T47D (cell line): ENCODE data around the gene ARL8A.
"Not testable (repeated sequence)": the region's sequence is repeated elsewhere in the genome, so short reads cannot be mapped to it uniquely, and the experiment has no call there.

Experiments
- DNase-seq, 2 experiments: peaks; one replicate each; pipeline versions ENCODE4 v3.0.0 to v3.0.0-alpha.2; 2011 to 2012; ENCODE audit warnings: low read depth in 1 of 2, low spot score in 1 of 2
- JUND ChIP-seq: IDR thresholded peaks from 2 replicates; pipeline ENCODE4 v1.6.1; 2012; ENCODE audit warnings: low read depth
- in situ Hi-C: cut with HindIII; loops from 2 replicates; pipeline ENCODE4 v1.10.0; 2016; ENCODE audit warnings: low sequenced_read_pairs, low pct_unique_long_range_greater_than_20kb

Gene ARL8A

GRCh38 chr1:202148391-202148790 lies 3.9 kb upstream of the ARL8A start:
- DNase-seq: no peak
- in situ Hi-C loops: no loop called here
- TF ChIP-seq JUND: no peak

GRCh38 chr1:202146993-202147392 lies 2.5 kb upstream of the ARL8A start:
- no peak for TF ChIP-seq JUND

DNA sequence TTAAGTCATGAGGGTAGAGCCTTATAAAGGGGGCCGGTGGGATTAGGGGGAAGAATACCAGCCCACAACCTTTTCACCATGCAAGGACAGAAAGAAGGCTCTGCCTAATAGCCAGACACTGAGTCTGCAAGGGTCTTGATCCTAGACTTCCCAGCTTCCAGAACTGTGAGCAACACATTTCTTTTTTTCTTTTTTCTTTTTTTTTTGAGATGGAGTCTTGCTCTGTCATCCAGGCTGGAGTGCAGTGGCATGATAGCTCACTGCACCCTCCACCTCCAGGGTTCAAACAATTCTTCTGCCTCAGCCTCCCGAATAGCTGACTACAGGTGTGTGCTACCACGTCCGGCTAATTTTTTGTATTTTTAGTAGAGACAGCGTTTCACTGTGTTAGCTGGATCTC lies 1.7 kb upstream of the ARL8A start:
- in situ Hi-C loops: no loop called here
- TF ChIP-seq JUND: no peak
- DNase-seq: no peak

More at GRCh38 chr1:202146993-202147392, 2.5 kb upstream of the ARL8A start:
- no peak for DNase-seq
- in situ Hi-C loops: no loop called here

DNA sequence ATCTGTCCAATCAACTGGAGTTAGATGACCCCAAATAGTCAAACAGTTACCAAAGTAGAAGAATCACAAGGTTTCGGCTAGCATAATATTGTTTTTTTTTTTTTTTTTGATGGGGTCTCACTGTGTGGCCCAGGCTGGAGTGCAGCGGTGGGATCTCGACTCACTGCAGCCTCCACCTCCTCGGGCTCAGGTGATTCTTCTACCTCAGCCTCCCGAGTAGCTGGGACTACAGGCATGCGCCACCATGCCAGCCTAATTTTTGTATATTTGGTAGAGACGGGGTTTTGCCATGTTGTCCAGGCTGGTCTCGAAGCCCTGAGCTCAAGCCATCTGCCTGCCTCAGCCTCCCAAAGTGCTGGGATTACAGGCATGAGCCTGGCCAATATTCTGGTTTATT lies 1.2 kb upstream of the ARL8A start:
- in situ Hi-C loops, DNase-seq: not testable (repeated sequence)

DNA sequence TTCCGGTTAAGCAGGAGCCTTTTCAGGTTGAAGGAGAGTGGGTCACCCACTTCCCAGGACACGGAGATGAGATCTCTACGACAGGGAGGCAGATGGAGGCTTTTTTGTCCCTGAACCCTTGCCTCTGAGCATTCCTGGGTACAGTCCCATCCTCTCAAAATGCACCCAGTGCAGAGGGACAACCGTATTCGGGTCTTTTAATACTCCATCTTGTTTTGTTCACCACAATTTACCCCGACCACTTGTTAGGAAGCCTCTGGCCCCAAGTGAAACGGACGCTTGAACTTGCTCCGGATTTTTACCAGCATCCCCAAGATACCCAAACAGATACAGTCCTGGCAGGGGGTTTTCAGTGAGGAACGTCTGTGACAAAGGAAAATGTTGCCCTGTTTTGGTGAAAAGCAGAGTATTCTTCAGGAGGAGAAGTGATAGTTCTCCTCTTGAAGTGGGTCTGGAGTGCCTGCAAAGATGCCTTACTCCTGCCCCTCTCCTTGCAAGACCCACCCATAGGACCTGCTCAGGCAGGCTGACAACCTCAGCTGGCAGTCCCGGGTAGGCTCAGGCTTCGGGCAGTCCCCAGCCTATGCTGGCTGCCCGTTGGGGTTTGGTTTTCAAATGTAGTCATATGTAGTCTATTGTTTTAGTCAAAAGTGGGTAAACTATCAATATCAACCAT lies 669 bp upstream of the ARL8A start:
- DNase-seq: peak in 1 of 2 experiments; percentile 57
- TF ChIP-seq JUND: no peak
- in situ Hi-C loops: no loop called here

GRCh38 chr1:202143768-202144401 lies 652 bp downstream of the ARL8A start:
- DNase-seq: no peak
- no peak for TF ChIP-seq JUND
- in situ Hi-C loops: no loop called here

DNA sequence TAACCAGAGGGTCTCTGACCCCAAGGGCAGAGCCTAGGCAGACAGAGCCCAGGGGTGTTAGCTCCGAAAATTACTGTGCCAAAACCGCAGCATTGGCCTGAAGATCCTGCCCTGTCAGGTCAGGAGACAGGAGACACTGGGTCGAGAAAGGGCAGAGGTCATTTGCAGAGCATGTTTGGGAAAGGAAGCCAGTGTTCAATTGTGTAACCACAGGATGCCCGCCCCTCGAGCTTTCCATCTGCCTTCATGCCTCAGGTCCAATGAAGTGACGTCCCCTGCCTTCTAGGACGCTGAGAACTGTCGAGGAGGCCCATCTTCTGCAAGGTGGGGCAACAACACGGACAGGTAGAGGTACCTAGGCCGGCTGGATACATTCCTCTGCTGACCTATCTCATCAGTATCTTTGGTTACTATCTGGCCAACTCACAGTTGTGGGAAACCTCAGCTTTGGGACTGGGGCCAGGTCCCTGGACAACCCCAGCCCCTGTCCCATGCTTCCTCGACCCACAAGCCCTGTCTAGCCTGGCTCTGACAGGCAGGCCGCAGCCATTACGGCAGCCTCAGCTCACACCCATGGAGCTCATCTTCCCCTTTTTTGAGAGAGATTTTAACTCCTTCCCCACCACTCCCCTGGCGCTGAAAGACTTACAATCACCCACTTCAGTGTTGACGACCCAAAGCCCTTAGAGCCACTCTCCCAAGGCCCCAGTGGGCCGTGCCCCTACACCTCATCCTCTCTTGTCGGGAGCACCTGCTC lies 1.3 kb downstream of the ARL8A start:
- DNase-seq: no peak
- in situ Hi-C loops: no loop called here
- no peak for TF ChIP-seq JUND

DNA sequence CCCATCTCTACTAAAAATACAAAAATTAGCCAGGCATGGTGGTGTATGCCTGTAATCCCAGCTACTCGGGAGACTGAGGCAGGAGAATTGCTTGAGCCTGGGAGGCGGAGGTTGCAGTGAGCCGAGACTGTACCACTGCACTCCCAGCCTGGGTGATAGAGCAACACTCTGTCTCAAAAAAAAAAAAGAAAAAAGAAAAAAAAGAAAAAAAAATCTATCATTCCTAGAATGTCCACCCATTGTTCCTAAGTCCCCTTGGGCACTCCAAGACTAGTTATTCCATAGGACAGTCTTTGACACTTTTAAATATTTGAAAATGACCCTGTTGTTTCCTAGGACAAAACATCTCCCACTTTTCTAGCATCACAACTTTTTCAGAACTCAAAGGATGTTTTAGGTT lies 3.1 kb downstream of the ARL8A start:
- DNase-seq, in situ Hi-C loops: not testable (repeated sequence)

GRCh38 chr1:202140833-202141232 lies 3.7 kb downstream of the ARL8A start:
- TF ChIP-seq JUND: no peak
- in situ Hi-C loops: no loop called here
- no peak for DNase-seq

- TF ChIP-seq JUND: no peak
- in situ Hi-C loops: no loop called here
- DNase-seq: peak; percentile 87 to 89
These were observed 9.3 kb downstream of the ARL8A start for GRCh38 chr1:202135221-202135721.

DNA sequence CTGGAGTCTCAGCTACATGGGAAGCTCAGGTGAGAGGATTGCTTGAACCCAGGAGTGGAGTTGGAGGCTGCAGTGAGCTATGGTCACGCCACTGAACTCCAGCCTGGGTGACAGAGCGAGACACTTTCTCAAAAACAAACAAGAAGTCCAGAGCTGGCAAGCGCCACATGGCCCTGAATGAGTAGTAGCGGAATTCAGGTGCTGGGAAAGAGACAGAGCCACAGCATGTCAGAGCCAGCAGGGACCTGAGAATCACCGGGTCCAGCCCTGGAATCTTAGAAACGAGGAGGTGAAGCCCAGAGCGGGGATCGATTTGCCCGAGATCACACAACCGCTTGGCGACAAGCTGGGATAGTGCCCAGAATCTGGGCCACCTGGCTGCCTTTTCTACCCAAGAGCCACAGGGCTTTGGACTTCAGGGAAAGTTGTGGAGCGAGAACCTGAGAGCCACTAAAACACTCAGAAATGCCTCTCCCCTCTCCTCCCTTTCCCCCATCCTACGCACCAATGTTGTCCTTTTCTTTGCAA lies 9.8 kb downstream of the ARL8A start:
- no peak for TF ChIP-seq JUND
- in situ Hi-C loops: no loop called here
- DNase-seq: no peak

- DNase-seq: no peak
- TF ChIP-seq JUND: no peak
- in situ Hi-C loops: no loop called here
These were observed 10.5 kb downstream of the ARL8A start for GRCh38 chr1:202133989-202134388.

DNA sequence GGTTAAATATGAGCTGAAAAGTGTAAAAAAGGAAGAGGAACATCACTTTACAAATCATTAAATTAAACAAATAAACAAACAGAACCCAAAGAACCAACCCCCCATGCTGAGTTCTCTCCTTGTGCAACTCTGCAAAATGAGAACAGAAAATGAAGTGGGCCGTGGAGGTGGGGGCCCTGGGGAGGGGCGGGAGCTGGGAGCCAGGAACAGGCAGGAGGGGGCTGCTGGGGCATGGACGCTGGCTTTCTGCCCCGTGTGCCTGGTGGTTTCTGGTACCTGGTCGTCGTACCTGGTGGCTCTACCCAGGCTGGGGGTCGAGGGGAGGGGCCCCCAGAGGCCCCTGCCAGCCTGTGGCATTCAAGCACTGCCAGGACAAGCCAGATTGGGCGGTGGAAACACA lies 11.0 kb downstream of the ARL8A start:
- in situ Hi-C loops: no loop called here
- DNase-seq: no peak
- no peak for TF ChIP-seq JUND
